Nephron progenitor cell (in vitro differentiated cells): ENCODE results near the gene FBXL13.

Experiments
- DNase-seq: peaks from one replicate; pipeline ENCODE4 v3.0.0; 2021
- H3K27ac Mint-ChIP-seq: 2 replicates; pipeline ENCODE4 v1.8.0; 2021; ENCODE audit warnings: mild to moderate bottlenecking, moderate library complexity, mixed read lengths
- H3K27me3 Mint-ChIP-seq: 2 replicates; pipeline ENCODE4 v1.8.0; 2021; ENCODE audit warnings: mild to moderate bottlenecking, low read depth, mixed read lengths; ENCODE audit not compliant: poor library complexity
- H3K36me3 Mint-ChIP-seq: 2 replicates; pipeline ENCODE4 v1.8.0; 2021; ENCODE audit warnings: low read depth, mixed read lengths
- H3K4me1 Mint-ChIP-seq: 2 replicates; pipeline ENCODE4 v1.8.0; 2021; ENCODE audit warnings: mixed read lengths
- H3K4me3 Mint-ChIP-seq: 2 replicates; pipeline ENCODE4 v1.8.0; 2021; ENCODE audit warnings: mild to moderate bottlenecking, moderate library complexity, mixed read lengths
- H3K9me3 Mint-ChIP-seq: 2 replicates; pipeline ENCODE4 v1.8.0; 2021; ENCODE audit warnings: mild to moderate bottlenecking, moderate library complexity, mixed read lengths
- TF ChIP-seq, protein P1 (sequence below): fragments of 200-600 bp; sonication (generic); IDR thresholded peaks from 2 replicates; pipeline ENCODE4 v1.5.0; 2021; ENCODE audit warnings: antibody characterized with exemption

The FBXL13 gene

DNA sequence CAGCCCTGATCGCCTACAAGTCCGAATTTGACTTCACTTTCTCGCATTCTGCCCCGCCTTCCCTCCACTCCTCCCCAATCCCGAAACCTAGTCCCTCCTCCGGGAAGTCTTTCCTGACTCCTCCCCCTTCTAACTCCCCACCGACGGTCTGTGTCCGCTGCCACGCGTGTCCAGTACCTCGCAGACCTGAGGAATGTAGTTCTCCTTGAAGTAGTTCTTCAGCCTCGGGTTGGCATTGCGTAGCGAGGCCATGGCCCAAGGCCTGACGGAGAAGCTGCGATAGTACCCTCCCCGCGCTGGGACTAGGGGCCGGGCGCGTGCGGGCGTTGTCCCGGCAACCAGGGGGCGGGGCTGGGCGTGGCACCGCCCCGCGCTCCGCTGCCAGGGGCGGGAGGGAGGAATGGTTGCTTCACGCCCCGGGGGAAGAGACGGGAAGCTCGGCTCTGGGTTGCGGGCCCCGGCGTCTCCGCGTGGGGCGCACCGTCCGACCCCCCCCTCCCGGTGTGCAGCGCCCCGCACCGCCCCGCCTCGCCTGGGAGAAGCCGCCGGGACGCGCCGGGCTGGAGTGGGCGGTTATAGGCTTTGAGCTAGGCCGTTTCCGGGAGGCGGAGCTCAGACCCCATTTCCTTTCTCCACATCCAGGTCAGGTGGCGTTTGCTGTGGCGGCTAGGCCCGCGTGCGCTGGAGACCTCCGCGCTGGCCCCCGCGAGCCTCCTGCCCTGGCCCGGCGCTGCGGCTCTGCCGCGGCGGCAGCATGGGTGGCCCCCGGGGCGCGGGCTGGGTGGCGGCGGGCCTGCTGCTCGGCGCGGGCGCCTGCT is at the start of gene FBXL13, which contains the start of gene ARMC10:
Gene FBXL13 (minus strand): TSS at position 278 of the 818 bp plus-strand sequence.
Gene ARMC10 (plus strand): TSS at position 622 of the 818 bp plus-strand sequence. CDS start 133 bp downstream, at position 755.
- H3K4me1 Mint-ChIP-seq = peaks cover 21% of the 10 kb centered on the region
- peak; percentile 92 for DNase-seq
- H3K36me3 Mint-ChIP-seq = peaks cover 31% of the 10 kb centered on the region
- H3K27ac Mint-ChIP-seq = peak within 1 kb of the TSS; percentile 98
- H3K27me3 Mint-ChIP-seq = no peaks in the 10 kb centered on the region
- H3K9me3 Mint-ChIP-seq = peaks cover 7% of the 10 kb centered on the region
- H3K4me3 Mint-ChIP-seq = peak within 1 kb of the TSS; percentile 97
- TF ChIP-seq, protein P1, sequence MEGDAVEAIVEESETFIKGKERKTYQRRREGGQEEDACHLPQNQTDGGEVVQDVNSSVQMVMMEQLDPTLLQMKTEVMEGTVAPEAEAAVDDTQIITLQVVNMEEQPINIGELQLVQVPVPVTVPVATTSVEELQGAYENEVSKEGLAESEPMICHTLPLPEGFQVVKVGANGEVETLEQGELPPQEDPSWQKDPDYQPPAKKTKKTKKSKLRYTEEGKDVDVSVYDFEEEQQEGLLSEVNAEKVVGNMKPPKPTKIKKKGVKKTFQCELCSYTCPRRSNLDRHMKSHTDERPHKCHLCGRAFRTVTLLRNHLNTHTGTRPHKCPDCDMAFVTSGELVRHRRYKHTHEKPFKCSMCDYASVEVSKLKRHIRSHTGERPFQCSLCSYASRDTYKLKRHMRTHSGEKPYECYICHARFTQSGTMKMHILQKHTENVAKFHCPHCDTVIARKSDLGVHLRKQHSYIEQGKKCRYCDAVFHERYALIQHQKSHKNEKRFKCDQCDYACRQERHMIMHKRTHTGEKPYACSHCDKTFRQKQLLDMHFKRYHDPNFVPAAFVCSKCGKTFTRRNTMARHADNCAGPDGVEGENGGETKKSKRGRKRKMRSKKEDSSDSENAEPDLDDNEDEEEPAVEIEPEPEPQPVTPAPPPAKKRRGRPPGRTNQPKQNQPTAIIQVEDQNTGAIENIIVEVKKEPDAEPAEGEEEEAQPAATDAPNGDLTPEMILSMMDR = peak; percentile 9

DNA sequence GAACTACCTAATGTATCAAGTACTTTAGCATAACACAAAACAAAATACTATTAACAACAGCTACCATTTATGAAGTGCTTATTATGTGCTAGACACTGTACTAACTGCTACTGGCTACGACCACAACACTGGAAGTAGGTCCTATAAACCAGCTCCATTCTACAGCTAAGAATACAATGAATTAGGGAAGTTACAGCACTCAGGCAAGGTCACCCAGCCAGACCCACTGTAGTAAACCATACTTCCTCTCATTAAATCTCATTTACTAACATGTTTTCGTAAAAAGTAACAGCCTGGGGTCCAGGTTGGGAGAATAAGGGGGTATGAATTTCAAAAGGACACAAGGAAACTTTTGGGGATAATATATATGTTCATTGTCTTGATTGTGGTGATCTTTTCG is 48.9 kb upstream of the FBXL13 start:
- H3K4me3 Mint-ChIP-seq = no peak overlapping the region
- TF ChIP-seq, protein P1 = no peak
- no peak overlapping the region for H3K27ac Mint-ChIP-seq
- peaks cover 4% of the 10 kb centered on the region for H3K27me3 Mint-ChIP-seq
- no peak for DNase-seq
- peaks cover 56% of the 10 kb centered on the region for H3K36me3 Mint-ChIP-seq
- H3K9me3 Mint-ChIP-seq = no peaks in the 10 kb centered on the region
- no peaks in the 10 kb centered on the region for H3K4me1 Mint-ChIP-seq

DNA sequence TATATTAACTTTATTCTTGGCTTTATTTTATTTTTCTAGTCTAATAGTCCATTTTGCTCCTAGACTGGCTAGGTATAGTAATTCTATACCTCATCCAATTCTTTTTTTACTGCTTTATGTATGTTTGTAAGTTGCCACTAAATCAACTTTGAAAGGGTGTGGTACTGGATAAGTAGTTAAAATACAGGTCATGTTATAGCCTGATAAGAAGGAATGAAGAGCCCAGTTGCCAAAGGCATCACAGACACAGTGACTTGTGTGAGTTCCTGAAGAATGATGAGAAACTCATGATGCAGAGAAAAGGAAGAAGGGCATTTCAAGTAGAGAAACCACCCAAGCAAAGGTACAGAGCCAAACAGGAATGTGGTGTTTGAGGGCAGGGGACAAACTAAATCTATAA is 47.0 kb upstream of the FBXL13 start:
- Mint-ChIP-seq H3K4me1 (no peaks in the 10 kb centered on the region), H3K4me3 (no peak overlapping the region), H3K9me3 (no peaks in the 10 kb centered on the region), H3K27me3 (no peaks in the 10 kb centered on the region), H3K27ac (no peak overlapping the region), H3K36me3 (peaks cover 40% of the 10 kb centered on the region)
- no peak for DNase-seq
- TF ChIP-seq, protein P1 = no peak

DNA sequence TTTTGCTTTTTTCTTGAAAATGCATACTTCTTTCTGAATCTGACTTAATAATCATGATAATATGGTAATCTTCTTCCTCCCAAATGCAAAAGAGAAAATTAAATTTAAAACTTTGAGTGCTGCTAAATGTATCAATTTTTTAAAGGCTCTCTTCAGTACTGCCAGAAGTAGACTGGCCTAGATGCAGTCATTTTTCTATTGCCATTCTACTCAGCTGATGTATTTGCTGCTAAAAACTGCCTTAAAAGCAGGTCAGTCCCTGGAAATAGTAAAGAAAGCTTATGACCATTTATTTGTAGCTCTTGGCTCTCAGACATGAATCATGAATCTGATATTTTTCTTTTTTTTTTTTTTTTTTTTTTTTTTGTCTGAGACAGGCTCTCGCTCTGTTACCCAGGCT is 45.8 kb upstream of the FBXL13 start:
- no peak overlapping the region for H3K27ac Mint-ChIP-seq
- H3K27me3 Mint-ChIP-seq = no peaks in the 10 kb centered on the region
- H3K36me3 Mint-ChIP-seq = peaks cover 33% of the 10 kb centered on the region
- H3K9me3 Mint-ChIP-seq = no peaks in the 10 kb centered on the region
- H3K4me3 Mint-ChIP-seq = no peak overlapping the region
- no peaks in the 10 kb centered on the region for H3K4me1 Mint-ChIP-seq
- DNase-seq = no peak
- TF ChIP-seq, protein P1 = no peak

DNA sequence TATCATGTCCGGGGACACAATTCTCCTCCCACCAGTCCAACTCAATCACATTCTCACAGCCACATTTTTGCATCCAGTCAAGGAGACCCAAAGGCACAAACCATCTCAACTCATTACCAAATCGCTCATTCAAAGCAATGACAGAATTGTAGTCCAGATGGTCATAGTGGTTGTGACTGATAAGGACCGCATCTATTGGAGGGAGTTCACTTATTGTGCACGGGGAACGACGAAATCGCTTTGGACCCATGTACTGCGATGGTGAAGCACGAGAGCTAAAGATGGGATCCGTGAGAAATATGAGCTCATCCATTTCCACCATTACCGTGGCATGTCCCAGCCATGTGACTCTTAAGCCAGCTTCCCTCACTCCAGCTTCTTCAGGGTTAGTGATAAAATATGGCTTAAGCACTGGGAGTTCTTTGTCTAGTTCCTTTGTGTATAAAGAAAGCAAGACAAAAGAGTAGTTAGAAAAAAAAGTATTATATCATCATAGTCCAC is 45.2 kb upstream of the FBXL13 start:
- no peak overlapping the region for H3K27ac Mint-ChIP-seq

More for the DNA sequence above, 45.2 kb upstream of the FBXL13 start:
- Mint-ChIP-seq H3K9me3 (no peaks in the 10 kb centered on the region), H3K4me3 (no peak overlapping the region), H3K27me3 (no peaks in the 10 kb centered on the region), H3K36me3 (peaks cover 33% of the 10 kb centered on the region), H3K4me1 (no peaks in the 10 kb centered on the region)
- DNase-seq = no peak
- TF ChIP-seq, protein P1 = no peak
